HG02798 (cell line): ENCODE measurements around the gene RBM44.
"Not testable (repeated sequence)": the region's sequence is repeated elsewhere in the genome, so short reads cannot be mapped to it uniquely, and the experiment has no call there.

Experiments
- ATAC-seq: cut with Tn5 transposase; IDR thresholded peaks from one replicate; pipeline ENCODE4 v1.9.1; 2021; ENCODE audit warnings: mild to moderate bottlenecking; ENCODE audit not compliant: unreplicated experiment, poor library complexity

RBM44 gene, protein sequence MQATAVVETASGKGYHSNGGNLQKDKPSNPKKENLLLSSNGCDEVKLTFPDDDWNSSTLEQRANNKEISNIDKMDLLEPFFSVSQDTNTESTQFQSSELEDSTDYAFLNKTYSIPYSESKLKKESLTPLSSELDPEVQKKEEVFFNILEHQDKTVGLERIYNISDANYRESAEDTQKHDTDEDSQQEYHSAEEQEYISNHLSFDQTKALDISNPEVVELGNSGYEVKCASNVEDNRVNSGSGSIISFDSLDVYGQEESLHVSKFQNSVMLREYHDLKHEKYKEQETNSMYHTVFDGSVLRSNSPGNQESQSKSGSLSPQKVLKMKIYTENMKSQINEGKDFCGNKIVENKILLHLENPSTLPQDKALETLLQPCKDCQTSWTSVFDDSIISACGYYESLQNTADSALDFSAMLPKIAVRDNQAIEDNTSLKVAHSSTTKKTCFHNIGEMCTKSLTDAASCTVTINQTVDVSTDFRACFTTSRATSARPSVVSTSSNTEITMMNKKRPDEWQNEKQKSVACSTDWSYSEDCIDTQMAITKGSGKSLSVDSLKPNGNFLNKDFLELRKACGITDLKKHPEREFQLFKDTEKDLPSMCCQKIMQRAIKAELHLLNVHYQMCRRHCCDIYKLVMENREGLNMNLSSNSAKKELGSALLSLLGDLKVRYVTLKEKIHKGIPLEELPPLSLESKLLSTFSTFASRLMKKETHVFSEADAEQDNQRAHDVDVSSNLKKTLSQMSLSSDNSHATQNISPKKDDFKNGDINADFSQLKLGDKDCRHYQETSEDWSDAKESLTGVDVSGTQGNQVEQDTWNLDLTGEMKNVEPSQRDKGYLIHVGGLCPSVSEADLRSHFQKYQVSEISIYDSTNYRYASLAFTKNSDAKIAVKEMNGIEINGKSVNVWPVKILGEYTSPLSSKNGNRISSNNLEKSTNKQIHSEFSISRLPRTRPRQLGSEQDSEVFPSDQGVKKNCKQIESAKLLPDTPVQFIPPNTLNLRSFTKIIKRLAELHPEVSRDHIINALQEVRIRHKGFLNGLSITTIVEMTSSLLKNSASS

GRCh38 chr2:237798236-237799059 is at the start of gene RBM44:
Gene RBM44, plus strand, starts transcription at chr2:237798779. Its CDS starts 14,831 bp downstream, at chr2:237813610.
- ATAC-seq, result no peak

DNA sequence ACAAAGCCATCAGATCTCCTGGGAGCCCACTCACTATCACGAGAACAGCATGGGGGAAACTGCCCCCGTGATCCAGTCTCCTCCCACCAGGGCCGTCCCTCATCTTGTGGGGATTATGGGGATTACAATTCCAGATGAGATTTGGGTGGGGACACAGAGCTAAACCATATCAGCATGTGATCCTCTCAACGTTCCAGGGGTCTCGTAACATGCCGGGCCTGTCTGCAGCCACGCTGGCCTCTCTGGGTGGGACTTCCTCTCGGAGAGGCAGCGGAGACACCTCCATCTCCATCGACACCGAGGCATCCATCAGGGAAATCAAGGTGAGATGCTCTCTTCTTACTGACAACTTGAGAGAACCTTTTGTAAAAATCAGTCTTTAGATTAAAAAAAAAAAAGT is 49.6 kb upstream of the RBM44 start:
- ATAC-seq, result no peak

- ATAC-seq, result no peak
Measured at GRCh38 chr2:237749961-237750360, 48.6 kb upstream of the RBM44 start.

DNA sequence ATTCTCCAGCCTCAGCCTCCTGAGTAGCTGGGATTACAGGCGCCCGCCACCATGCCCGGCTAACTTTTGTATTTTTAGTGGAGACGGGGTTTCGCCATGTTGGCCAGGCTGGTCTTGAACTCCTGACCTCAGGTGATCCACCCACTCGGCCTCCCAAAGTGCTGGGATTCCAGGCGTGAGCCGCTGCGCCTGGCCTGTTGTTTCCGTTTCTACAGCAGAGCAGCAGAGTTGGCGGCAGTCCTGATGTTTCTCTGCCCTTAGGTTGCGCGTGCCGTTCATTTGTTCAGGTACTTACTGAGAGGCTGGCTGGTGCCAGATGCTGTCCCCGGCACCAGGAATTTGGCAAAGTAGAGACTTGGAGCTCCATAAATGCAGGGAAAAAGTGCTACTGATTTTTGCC is 48.1 kb upstream of the RBM44 start:
- not testable (repeated sequence) for ATAC-seq

DNA sequence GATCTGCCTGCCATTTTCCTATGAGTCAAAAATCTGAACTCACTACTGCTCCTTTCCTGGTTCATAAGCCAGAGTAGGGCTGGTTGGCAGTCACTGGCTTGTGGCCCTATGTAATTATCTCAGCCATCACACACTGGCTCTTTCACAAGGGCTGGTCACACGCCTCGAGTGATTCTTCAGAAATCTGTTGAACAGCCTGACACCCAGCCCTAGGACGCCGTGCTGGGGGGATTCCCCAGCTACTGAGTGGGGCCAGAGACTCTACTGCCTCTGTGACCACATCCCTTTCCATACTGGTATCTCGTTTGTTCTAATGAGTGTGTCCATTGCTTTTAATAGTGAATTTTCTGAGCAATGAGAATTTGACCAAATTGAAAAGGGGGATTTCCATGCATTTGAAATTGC is 45.8 kb upstream of the RBM44 start:
- peak; percentile 99 for ATAC-seq

DNA sequence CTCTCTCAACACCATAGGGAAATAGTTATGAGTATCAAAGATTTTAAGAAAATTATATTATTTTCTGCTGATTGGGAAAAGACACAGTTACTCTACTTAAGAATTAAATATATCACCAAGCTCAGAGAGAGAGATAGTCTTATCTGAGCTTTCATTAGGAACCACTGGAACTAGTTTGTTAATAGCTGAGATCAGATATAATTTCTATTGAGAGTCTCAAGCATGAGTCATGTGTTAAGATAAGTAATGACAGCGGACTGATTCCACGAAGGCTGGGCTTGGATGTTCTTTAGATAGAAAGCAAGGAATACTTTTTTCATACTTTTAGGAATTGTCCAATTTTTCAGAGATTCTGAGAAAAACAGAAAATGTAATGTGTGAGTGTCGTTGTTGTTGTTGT is 44.4 kb upstream of the RBM44 start:
- no peak for ATAC-seq

GRCh38 chr2:237754626-237755248 is 43.8 kb upstream of the RBM44 start:
- ATAC-seq, result no peak

DNA sequence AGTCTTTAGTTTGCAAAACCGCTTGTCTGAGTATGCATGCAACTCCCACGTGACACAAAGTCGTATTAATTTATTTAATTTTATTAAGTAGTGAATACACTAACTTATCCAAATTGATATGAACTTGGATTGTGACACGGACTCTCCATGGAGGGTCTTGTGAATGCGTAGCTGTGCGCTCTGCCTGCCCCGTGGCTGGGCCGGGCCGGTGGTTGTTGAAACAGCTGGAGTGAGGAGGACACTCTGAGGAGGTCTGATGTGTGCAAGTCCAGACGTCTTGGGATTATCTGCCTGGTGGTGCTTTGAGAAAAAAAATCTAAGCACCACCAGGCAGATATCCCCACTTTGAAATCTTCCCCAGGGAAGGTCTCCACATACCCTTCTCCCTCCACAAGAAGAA is 41.0 kb upstream of the RBM44 start:
- ATAC-seq, result no peak

GRCh38 chr2:237758185-237758584 is 40.4 kb upstream of the RBM44 start:
- no peak for ATAC-seq

DNA sequence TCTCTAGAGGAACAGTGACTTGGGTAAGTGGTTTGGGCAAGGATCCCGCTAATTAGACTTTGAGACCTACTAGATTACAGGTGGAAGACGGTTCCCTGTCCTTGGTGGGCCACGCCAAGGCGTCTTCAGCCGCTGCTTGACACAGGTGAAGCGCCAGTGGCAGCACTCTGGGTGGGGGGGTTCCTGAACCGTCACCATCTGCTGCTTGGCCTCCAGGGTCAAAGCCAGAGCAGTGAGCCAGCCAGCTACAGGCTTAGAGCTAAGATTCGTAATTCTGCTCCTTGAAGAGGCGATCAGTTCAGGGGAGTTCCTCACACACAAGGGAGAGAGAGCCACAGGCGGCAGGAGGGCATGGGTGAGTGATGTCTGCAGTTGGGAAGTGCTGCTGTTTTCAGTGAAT is 39.4 kb upstream of the RBM44 start:
- no peak for ATAC-seq

DNA sequence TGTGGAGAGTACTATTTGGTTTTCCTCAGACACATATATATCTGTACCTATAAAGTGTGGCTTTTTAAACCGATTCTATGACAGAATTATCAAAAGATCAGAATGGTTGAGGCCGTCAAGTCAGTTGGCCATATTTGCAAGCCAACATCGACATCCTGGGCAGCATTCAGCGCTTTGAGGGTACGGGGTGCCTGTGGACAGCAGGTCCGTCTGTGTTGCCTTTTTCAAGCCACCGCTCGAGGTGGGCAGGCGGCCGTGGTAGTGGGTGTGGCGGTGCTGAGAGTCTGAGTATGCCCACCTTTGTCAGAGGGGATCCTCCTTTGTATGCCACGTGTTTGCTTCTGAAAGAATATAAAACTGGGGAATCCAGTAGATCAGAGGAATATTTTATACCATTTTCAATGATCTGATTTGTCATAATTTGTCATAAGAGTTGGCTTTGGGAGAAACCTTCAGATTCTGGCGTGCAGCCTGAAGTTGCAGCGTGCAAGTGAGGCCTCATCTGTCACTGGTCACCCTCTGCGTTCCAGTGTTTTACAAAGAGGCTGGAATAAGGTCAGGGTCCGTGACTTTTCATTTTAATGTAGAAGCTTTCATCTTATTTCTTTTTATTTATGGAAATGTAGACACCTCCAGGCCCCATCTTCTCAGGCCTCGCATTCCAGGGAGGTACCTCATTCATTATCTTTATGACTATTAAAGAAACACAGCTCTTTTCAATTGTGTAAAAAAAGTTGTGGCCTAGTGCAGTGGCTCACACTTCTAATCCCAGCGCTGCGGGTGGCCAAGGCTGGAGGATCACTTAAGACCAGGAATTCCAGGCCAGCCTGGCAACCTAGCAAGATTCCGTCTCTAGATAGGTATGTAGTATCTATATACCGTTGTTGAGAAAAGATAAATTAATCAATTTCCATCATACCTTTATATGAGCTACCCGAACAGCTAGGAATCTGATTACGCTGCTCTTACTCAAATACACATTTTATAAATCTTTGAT is 37.8 kb upstream of the RBM44 start:
- no peak for ATAC-seq

DNA sequence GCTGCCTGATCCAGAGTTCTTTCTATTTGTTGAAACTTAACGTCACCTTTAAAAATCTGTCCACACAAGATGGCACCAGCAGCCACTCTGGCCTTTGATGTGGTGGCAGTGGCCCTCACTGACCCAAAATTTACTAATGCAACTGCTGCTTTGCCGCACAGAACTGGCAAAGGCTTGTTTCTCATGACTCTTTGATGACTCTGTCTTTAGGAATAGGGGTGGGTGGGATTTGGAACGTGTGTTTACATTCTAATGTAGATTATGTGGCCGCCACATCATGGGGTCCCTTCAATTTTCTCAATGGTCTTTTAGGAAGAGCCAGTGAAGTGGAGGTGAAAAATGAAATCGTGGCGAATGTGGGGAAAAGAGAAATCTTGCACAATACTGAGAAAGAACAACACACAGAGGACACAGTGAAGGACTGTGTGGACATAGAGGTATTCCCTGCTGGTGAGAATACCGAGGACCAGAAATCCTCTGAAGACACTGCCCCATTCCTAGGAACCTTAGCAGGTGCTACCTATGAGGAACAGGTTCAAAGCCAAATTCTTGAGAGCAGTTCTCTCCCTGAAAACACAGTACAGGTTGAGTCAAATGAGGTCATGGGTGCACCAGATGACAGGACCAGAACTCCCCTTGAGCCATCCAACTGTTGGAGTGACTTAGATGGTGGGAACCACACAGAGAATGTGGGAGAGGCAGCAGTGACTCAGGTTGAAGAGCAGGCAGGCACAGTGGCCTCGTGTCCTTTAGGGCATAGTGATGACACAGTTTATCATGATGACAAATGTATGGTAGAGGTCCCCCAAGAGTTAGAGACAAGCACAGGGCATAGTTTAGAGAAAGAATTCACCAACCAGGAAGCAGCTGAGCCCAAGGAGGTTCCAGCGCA is 36.0 kb upstream of the RBM44 start:
- ATAC-seq, result not testable (repeated sequence)

- ATAC-seq, result no peak
Measured at GRCh38 chr2:237763812-237764211, 34.8 kb upstream of the RBM44 start.

DNA sequence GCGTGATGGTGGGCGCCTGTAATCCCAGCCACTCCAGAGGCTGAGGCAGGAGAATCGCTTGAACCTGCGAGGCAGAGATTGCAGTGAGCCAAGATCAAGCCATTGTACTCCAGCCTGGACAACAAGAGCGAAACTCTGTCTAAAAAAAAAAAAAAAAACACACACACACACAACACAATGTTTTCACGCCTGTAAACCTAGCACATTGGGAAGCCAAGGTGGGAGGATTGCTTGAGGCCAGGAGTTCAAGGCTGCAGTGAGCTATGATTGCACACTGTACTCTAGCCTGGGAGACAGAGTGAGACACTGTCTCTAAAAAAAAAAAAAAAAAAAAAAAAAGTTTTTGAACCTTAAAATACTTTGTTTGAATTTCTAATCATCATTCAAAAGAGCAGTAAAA is 33.5 kb upstream of the RBM44 start:
- ATAC-seq, result not testable (repeated sequence)

DNA sequence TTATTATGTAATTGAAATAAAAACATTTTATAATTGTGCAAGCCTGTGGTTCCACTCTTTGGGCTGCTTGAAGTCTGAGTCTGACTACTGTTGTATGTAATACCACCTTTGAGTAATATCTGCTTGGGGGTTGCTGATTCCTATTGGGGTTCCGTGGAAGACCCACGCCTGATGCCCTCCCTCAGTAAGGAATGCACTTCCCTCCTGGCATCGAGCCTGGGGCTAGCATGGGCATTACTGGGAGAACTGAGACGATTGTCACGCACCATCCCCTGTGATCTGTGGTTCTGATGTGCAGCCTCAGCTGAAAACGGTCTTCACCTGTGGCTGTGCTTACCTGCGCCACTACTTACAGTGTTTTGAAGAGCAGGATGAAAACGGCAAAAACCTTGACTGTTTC is 32.7 kb upstream of the RBM44 start:
- no peak for ATAC-seq

DNA sequence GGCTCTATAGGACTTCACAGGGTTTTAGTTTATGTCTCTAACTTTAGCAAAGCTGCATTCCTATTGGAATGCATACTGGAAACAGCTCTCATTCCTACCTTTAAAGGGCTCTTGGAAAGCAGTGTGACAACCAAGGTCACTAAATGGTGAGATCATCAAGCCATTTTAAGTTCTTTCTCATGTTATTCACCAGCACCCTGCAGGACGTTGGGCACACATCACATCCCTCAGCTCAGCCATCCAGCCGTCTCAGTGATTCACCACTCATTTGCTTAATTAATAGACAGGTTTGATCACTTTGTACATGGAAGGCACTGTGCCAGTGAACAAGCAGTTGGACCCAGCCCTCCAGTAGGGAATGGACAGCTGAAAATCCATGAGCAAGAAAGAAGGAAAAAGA is 32.2 kb upstream of the RBM44 start:
- ATAC-seq, result no peak

- no peak for ATAC-seq
Measured at GRCh38 chr2:237772513-237772912, 26.1 kb upstream of the RBM44 start.

DNA sequence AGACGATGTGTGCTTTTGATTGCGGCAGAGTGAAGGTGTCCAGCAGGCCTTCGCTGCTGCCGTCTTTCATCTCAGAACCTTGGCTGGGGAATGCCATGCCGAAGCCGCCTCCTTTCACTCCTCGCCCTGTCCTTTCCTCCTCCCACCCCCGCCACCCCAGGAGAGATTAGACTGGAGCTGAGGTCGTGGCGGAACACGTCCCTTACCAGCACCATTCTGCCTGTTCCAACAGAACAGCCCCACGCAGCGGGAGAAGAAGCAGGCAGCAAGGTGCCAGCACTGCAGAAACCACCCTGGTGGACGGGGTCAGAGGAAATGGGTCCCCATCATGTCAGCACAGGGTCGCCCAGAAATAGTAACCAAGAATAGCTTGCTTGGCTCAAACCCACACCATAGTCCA is 24.8 kb upstream of the RBM44 start:
- no peak for ATAC-seq
